ENCODE data around the gene FGGY. TPM values are rescaled to one million over a fixed set of nuclear protein-coding genes. Genes with fewer than 3 reads are reported as not detected.

Gene FGGY
- total RNA-seq, 1 experiment from 2014 or later: 14.6 TPM

DNA sequence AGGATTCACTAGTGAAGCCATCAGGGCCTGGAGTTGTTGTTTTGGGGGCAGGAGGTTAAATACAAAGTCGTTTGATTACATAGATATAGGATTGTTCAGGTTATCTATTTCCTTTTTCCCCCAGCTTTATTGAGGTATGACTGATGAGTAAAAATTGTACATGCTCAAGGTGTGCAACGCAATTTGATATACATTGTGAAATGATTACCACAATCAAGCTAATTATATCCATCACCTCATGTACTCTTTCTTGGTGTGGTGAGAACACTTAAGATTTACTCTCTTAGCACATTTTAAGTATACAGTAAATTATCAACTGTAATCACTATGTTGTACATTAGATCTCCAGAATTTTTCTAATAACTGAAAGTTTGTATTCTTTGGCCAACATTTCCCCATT, 6.0 kb downstream of the FGGY start:
- H2BK5ac ChIP-seq (ENCODE audit: insufficient read length, low read length): no peak overlapping the region
- H3T11ph ChIP-seq (ENCODE audit: low read length): no peak overlapping the region
- H3K4me1 ChIP-seq (ENCODE audit: insufficient read depth, low read length): 0 out of 2 replicates have a peak, but pooled peaks cover 4% of the 10 kb centered on the region
- no peaks in the 10 kb centered on the region for H3K27me3 ChIP-seq (ENCODE audit: insufficient read depth, low read length)
- no peak overlapping the region for H2BK120ac ChIP-seq (ENCODE audit: low read depth, low read length, poor library complexity, severe bottlenecking)
- no CpG with 5 or more reads among the region's 2 CpGs for WGBS (ENCODE audit: extremely low coverage, insufficient read length, low lambda C conversion rate)
- TF ChIP-seq, protein P1, sequence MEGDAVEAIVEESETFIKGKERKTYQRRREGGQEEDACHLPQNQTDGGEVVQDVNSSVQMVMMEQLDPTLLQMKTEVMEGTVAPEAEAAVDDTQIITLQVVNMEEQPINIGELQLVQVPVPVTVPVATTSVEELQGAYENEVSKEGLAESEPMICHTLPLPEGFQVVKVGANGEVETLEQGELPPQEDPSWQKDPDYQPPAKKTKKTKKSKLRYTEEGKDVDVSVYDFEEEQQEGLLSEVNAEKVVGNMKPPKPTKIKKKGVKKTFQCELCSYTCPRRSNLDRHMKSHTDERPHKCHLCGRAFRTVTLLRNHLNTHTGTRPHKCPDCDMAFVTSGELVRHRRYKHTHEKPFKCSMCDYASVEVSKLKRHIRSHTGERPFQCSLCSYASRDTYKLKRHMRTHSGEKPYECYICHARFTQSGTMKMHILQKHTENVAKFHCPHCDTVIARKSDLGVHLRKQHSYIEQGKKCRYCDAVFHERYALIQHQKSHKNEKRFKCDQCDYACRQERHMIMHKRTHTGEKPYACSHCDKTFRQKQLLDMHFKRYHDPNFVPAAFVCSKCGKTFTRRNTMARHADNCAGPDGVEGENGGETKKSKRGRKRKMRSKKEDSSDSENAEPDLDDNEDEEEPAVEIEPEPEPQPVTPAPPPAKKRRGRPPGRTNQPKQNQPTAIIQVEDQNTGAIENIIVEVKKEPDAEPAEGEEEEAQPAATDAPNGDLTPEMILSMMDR (conservative IDR thresholded peaks at IDR 0.05): no peak
- no peak overlapping the region for H2BK20ac ChIP-seq (ENCODE audit: low read depth, low read length, poor library complexity, severe bottlenecking)
- H3K23me2 ChIP-seq (ENCODE audit: insufficient read length, low read depth, low read length, poor library complexity, severe bottlenecking): no peaks in the 10 kb centered on the region
- no peaks in the 10 kb centered on the region for H3K79me2 ChIP-seq (ENCODE audit: insufficient read depth, low read length)
- no peak overlapping the region for H3K27ac ChIP-seq (ENCODE audit: insufficient read length, low read depth, low read length)
- no peak overlapping the region for H3K23ac ChIP-seq (ENCODE audit: insufficient read length, low read depth, low read length)
- no peaks in the 10 kb centered on the region for H4K20me1 ChIP-seq (ENCODE audit: control insufficient read depth, insufficient read depth, insufficient read length)
- H3K9me3 ChIP-seq (ENCODE audit: control insufficient read depth, low read depth, low read length): no peaks in the 10 kb centered on the region
- Mint-ChIP-seq H3K4me1 (peaks cover 6 to 12% of the 10 kb centered on the region in 2 experiments), H3K4me3 (no peak overlapping the region), H3K36me3 (ENCODE audit: insufficient read depth in 1 of 3, low read depth in 3 of 3) (peaks cover 11 to 53% (median 15%) of the 10 kb centered on the region in 3 experiments), H3K27me3 (ENCODE audit: low read depth) (no peaks in the 10 kb centered on the region), H3K27ac (no peak overlapping the region), H3K9me3 (peaks cover 19 to 22% of the 10 kb centered on the region in 2 experiments; a peak in 4 of 5 replicates)
- no peak overlapping the region for H3K14ac ChIP-seq (ENCODE audit: insufficient read depth, low read length)
- H2BK12ac ChIP-seq (ENCODE audit: insufficient read length, low read depth, low read length): no peak overlapping the region
- no peak overlapping the region for H3K9ac ChIP-seq (ENCODE audit: extremely low read depth, insufficient read length, low read length)
- H3K79me1 ChIP-seq (ENCODE audit: insufficient read depth, low read depth, low read length, poor library complexity, severe bottlenecking): no peaks in the 10 kb centered on the region
- no peak overlapping the region for H3K18ac ChIP-seq (ENCODE audit: insufficient read length, low read depth, low read length)
- H4K91ac ChIP-seq (ENCODE audit: insufficient read length, low read depth, low read length): no peak overlapping the region
- no peak overlapping the region for H3K56ac ChIP-seq (ENCODE audit: insufficient read length, low read depth, low read length)
- no peak overlapping the region for H3K4me2 ChIP-seq (ENCODE audit: insufficient read depth, insufficient read length, low read length)
- no peak overlapping the region for H4K5ac ChIP-seq (ENCODE audit: insufficient read length, low read depth, low read length)
- no peak overlapping the region for H2AK5ac ChIP-seq (ENCODE audit: insufficient read length, low read length)
- H4K8ac ChIP-seq (replicated peaks; ENCODE audit: insufficient read length, low read depth, low read length): no peak overlapping the region
- H3K4ac ChIP-seq (ENCODE audit: low read depth, low read length): no peak overlapping the region
- no peak overlapping the region for H2AFZ ChIP-seq (ENCODE audit: low read length)
- DNase-seq: no peak
- H2BK15ac ChIP-seq (ENCODE audit: low read depth, low read length): no peak overlapping the region
